ENCODE measurements around the gene SBF2.
"Not testable (repeated sequence)": the region's sequence is repeated elsewhere in the genome, so short reads cannot be mapped to it uniquely, and the experiment has no call there.

Gene SBF2

GRCh38 chr11:10005955-10006525, 288.0 kb downstream of the SBF2 start:
- no peak for DNase-seq (ENCODE audit: low spot score)

GRCh38 chr11:10004526-10005113, 289.4 kb downstream of the SBF2 start:
- DNase-seq (ENCODE audit: low spot score), result no peak

GRCh38 chr11:10002221-10002620, 291.8 kb downstream of the SBF2 start:
- no peak for DNase-seq (ENCODE audit: low spot score)

GRCh38 chr11:9992306-9992705, 301.7 kb downstream of the SBF2 start:
- no peak for DNase-seq (ENCODE audit: low spot score)

GRCh38 chr11:9990221-9990973, 303.6 kb downstream of the SBF2 start:
- DNase-seq (ENCODE audit: low spot score), result no peak

GRCh38 chr11:9987303-9987702, 306.7 kb downstream of the SBF2 start:
- not testable (repeated sequence) for DNase-seq (ENCODE audit: low spot score)

GRCh38 chr11:9982796-9983579, 311.0 kb downstream of the SBF2 start:
- no peak for DNase-seq (ENCODE audit: low spot score)

- DNase-seq (ENCODE audit: low spot score), result no peak
Measured at GRCh38 chr11:9982127-9982795, 311.8 kb downstream of the SBF2 start.

GRCh38 chr11:9980931-9981330, 313.1 kb downstream of the SBF2 start:
- DNase-seq (ENCODE audit: low spot score), result no peak

GRCh38 chr11:9977554-9977953, 316.5 kb downstream of the SBF2 start:
- peak; percentile 22 for DNase-seq (ENCODE audit: low spot score)

GRCh38 chr11:9974375-9974774, 319.6 kb downstream of the SBF2 start:
- DNase-seq (ENCODE audit: low spot score), result no peak

- no peak for DNase-seq (ENCODE audit: low spot score)
Measured at GRCh38 chr11:9973921-9974320, 320.1 kb downstream of the SBF2 start.

- DNase-seq (ENCODE audit: low spot score), result peak; percentile 48
Measured at GRCh38 chr11:9972989-9973388, 321.0 kb downstream of the SBF2 start.

GRCh38 chr11:9971894-9972293, 322.1 kb downstream of the SBF2 start:
- DNase-seq (ENCODE audit: low spot score), result no peak

- no peak for DNase-seq (ENCODE audit: low spot score)
Measured at GRCh38 chr11:9969068-9969467, 325.0 kb downstream of the SBF2 start.

GRCh38 chr11:9962722-9963121, 331.3 kb downstream of the SBF2 start:
- no peak for DNase-seq (ENCODE audit: low spot score)

- no peak for DNase-seq (ENCODE audit: low spot score)
Measured at GRCh38 chr11:9957072-9957471, 336.9 kb downstream of the SBF2 start.

- DNase-seq (ENCODE audit: low spot score), result no peak
Measured at GRCh38 chr11:9956483-9956882, 337.5 kb downstream of the SBF2 start.

GRCh38 chr11:9955391-9955790, 338.6 kb downstream of the SBF2 start:
- no peak for DNase-seq (ENCODE audit: low spot score)

GRCh38 chr11:9953994-9954626, 339.9 kb downstream of the SBF2 start:
- DNase-seq (ENCODE audit: low spot score), result no peak

- no peak for DNase-seq (ENCODE audit: low spot score)
Measured at GRCh38 chr11:9952511-9953196, 341.4 kb downstream of the SBF2 start.
